ENCODE measurements around the gene VCPKMT.

GRCh38 chr14:50113381-50114035 is 2.9 kb downstream of the VCPKMT start:
- TF ChIP-seq CTCF (IDR thresholded peaks at IDR 0.05; ENCODE audit: insufficient read depth, low read length, poor library complexity, severe bottlenecking) (no peak), EZH2phosphoT487 (conservative IDR thresholded peaks at IDR 0.05; ENCODE audit: low read length) (no peak)

Data from SU-DHL-6 (cell line).